AG09319 (cell line): ENCODE data around the gene HMOX1.

Experiments
- DNase-seq: peaks from one replicate; pipeline ENCODE4 v3.0.0-alpha.2; 2010; ENCODE audit warnings: low read depth; ENCODE audit errors: extremely low read depth
- TF ChIP-seq, protein P1 (sequence below): IDR thresholded peaks from 2 replicates; pipeline ENCODE4 v1.5.1; 2011; ENCODE audit warnings: low read depth, mild to moderate bottlenecking, inconsistent platforms, low read length, moderate library complexity

Gene HMOX1

DNA sequence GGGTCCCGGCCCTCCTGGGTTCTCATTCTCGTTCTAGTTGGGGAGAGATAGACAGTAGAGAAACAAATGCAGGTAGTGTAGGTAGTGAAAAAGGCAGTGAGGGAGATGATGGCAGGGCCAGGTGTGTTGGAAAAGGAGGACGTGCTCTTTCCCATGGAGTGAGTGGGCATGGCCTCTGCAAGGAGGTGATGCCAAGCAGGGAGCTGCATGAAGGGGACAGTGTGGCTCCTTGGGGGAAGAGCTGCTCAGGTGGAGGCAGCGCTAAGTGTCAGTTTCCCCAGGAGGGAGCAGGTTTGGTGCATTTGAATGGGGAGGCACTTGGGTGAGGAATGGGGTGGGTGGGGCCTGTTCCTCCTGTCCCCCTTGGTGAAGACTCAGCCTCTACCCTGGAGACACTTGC lies 41.2 kb downstream of the HMOX1 start:
- TF ChIP-seq, protein P1, sequence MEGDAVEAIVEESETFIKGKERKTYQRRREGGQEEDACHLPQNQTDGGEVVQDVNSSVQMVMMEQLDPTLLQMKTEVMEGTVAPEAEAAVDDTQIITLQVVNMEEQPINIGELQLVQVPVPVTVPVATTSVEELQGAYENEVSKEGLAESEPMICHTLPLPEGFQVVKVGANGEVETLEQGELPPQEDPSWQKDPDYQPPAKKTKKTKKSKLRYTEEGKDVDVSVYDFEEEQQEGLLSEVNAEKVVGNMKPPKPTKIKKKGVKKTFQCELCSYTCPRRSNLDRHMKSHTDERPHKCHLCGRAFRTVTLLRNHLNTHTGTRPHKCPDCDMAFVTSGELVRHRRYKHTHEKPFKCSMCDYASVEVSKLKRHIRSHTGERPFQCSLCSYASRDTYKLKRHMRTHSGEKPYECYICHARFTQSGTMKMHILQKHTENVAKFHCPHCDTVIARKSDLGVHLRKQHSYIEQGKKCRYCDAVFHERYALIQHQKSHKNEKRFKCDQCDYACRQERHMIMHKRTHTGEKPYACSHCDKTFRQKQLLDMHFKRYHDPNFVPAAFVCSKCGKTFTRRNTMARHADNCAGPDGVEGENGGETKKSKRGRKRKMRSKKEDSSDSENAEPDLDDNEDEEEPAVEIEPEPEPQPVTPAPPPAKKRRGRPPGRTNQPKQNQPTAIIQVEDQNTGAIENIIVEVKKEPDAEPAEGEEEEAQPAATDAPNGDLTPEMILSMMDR = no peak
- no peak for DNase-seq

DNA sequence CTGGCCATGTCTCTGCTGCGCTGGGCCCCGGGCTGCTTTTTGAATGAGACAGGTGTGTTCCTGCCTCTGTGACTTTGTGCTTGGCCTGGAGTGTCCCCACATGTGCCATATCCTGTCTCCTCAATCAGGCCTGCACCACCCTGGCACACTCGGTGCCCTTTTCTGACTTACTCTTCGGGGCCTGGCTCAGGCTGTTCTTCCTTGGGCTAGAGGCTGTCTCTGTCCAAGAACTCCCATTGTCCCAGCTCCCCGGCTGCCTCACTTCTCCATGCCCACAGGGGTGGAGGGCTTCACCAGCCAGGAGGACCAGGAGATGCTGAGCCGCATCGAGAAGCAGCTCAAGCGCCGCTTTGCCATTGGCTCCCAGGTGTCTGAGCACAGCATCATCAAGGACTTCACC lies 42.0 kb downstream of the HMOX1 start:
- DNase-seq = no peak
- TF ChIP-seq, protein P1 = no peak

DNA sequence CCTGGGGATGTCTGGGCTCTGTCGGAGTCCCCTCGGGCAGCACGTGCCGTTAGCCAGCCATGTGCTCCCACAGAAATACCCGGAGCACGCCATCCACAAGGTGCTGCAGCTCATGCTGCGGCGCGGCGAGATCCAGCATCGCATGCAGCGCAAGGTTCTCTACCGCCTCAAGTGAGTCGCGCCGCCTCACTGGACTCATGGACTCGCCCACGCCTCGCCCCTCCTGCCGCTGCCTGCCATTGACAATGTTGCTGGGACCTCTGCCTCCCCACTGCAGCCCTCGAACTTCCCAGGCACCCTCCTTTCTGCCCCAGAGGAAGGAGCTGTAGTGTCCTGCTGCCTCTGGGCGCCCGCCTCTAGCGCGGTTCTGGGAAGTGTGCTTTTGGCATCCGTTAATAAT lies 43.2 kb downstream of the HMOX1 start:
- no peak for DNase-seq
- TF ChIP-seq, protein P1 = no peak

DNA sequence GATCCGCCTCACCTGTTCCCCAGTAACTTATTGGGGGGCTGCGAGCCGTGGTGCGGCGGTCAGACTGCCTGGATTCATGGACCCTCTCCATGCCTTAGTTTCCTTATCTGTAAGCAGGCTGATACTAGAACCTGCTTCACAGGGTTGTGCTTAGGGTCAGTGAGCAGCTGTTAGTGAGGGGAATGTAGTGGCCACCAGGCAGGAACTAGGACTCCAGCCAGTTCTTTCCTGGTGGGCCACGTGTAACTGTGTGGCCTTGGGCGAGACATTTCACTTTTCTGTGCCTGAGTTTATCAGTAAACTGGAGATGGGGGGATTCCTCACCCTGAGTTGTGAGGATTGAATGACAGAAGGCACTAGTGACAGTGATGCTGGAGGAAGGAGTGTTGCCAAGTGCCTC lies 43.9 kb downstream of the HMOX1 start:
- TF ChIP-seq, protein P1 = no peak
- DNase-seq = no peak

DNA sequence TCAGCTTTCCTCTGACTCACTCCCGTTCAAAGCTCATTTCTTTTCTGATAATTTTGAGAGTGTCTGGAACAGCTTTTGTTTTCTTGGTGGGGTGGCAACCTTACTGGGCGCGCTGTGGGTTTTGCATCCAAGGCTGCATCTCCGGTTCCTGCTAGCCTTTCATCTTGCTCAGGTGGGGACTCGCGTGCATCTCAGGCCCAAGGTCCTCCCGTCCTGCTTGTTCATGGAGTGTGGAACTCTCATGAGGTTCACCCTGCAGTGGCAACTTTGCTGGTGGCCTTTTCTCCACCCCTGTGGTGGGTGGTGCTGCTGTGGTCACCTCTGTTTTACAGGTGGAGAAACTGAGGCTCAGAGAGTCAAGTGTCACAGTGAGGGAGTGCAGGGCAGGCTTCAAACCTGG lies 44.6 kb downstream of the HMOX1 start:
- no peak for DNase-seq

DNA sequence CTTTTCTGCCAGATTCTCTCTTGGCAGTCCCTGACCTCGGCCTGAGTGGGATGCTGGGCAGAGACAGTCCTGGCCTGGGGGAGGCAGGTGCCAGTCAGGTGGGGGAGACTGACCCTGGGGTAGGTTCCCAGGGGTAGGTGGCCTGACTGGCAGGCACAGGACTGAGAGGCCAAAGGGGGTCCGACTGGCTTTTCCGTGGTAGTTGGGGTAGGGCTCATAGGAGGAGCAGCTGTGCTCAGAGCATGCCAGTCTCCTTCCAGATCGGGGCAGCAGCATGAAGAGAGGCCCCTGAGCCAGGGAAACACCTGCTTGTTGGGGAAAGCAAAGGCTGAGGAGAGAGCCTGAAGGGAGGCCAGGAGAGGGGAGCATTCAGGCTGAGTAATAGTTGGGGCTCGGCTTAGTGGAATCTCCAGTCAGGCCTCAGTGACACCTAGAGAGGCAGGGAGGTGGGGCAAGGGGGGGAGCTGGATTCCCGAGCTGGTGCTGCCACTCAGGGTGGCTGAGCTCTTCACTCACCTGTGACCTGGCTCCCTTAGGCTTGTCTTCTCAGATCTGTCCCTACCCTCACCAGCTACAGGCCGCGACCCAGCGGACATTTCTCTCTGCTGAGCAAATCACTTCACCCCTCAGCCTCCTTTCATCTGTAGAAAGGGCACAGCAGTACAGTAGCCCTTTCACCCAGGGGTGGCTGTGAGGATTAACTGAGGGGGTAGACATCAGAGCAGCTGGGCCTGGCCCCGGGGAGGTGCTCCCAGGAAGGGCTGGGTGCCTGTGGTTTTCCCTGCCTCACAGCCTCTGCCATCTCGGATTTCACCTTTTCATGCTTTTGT lies 45.3 kb downstream of the HMOX1 start:
- no peak for DNase-seq
- TF ChIP-seq, protein P1 = no peak

More for the DNA sequence above, 44.6 kb downstream of the HMOX1 start:
- TF ChIP-seq, protein P1 = no peak

DNA sequence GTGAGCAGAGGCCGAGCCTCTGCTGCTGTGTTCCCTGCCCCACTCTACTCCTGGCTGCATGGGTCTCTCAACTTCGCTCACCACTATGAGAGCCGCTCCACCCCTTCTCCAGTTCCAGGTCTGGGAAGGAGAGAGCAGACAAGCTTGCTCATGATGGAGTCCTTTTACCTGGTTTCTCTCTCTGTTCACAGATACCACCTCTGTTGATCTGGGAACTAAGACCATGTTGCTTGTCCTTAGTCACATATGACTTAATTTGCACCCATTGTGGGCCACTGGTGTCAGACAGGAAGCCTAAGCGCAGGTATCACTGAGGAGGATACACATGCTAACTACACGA lies 45.9 kb downstream of the HMOX1 start:
- TF ChIP-seq, protein P1 = no peak
- no peak for DNase-seq
